A549 (cell line): ENCODE measurements around the gene SLC35F4.
"Not testable (repeated sequence)": the region's sequence is repeated elsewhere in the genome, so short reads cannot be mapped to it uniquely, and the experiment has no call there.

Source experiments
- CBX8 ChIP-seq: fragments of 200-600 bp; sonication (generic); IDR thresholded peaks from 2 replicates; pipeline ENCODE4 v1.6.1; 2016
- HMGXB4 ChIP-seq: fragments of 250-450 bp; sonication (Bioruptor Pico); IDR thresholded peaks from 2 replicates; pipeline ENCODE4 v1.5.0; 2021; ENCODE audit warnings: mild to moderate bottlenecking, moderate library complexity, borderline replicate concordance
- HOXA7 ChIP-seq: fragments of 250-450 bp; sonication (Bioruptor Pico); IDR thresholded peaks from 2 replicates; pipeline ENCODE4 v1.5.0; 2020; ENCODE audit warnings: mild to moderate bottlenecking, moderate library complexity
- HOXB13 ChIP-seq: fragments of 250-450 bp; sonication (Bioruptor Pico); IDR thresholded peaks from 2 replicates; pipeline ENCODE4 v1.5.0; 2020; ENCODE audit warnings: low read depth, mild to moderate bottlenecking, moderate library complexity
- HOXB5 ChIP-seq: fragments of 250-450 bp; sonication (Bioruptor Pico); IDR thresholded peaks from 2 replicates; pipeline ENCODE4 v1.5.0; 2020; ENCODE audit warnings: mild to moderate bottlenecking, moderate library complexity
- JUN ChIP-seq, 2 experiments: fragments of >200 bp; sonication (Bioruptor Twin); formaldehyde crosslinking; IDR thresholded peaks; 2 replicates in 1 of 2; 3 replicates in 1 of 2; pipeline ENCODE4 v1.6.1; 2016 to 2017
- MAX ChIP-seq: IDR thresholded peaks from 2 replicates; pipeline ENCODE4 v1.6.1; 2012
- PHF8 ChIP-seq: fragments of 200-600 bp; sonication (generic); IDR thresholded peaks from 2 replicates; pipeline ENCODE4 v1.6.1; 2016; ENCODE audit warnings: low read depth, mild to moderate bottlenecking, antibody characterized with exemption, moderate library complexity, borderline replicate concordance
- POLR2A ChIP-seq: IDR thresholded peaks from 2 replicates; pipeline ENCODE4 v1.6.1; 2012; ENCODE audit warnings: mild to moderate bottlenecking, low read length
- POLR2AphosphoS2 ChIP-seq: conservative IDR thresholded peaks from 2 replicates; pipeline ENCODE4 v1.6.1; 2012; ENCODE audit warnings: low read length, improper control_type of control experiment, inconsistent platforms
- RAD21 ChIP-seq, 2 experiments: fragments of >200 bp in 1 of 2; sonication (Bioruptor Twin) in 1 of 2; formaldehyde crosslinking in 1 of 2; IDR thresholded peaks in 1 of 2; conservative IDR thresholded peaks in 1 of 2; 2 replicates in 1 of 2; 3 replicates in 1 of 2; pipeline ENCODE4 v1.6.1; 2012 to 2018; ENCODE audit warnings: inconsistent platforms in 1 of 2
- TF ChIP-seq, protein P1 (sequence below): fragments of >200 bp; sonication (Bioruptor Twin); formaldehyde crosslinking; IDR thresholded peaks from 3 replicates; pipeline ENCODE4 v1.5.1; 2016

- not testable (repeated sequence) for TF ChIP-seq POLR2A; PHF8; POLR2AphosphoS2; HMGXB4 (CRISPR knock-in tag); HOXB13 (CRISPR knock-in tag); MAX; CBX8; HOXA7 (CRISPR knock-in tag); JUN (IDR thresholded peaks at IDR 0.05); HOXB5
- TF ChIP-seq RAD21 (conservative IDR thresholded peaks at IDR 0.05 in 1 of 2, IDR thresholded peaks at IDR 0.05 in 1 of 2): peak in 1 of 2 experiments; percentile 19; a peak in 1 of 5 replicates
- TF ChIP-seq, protein P1, sequence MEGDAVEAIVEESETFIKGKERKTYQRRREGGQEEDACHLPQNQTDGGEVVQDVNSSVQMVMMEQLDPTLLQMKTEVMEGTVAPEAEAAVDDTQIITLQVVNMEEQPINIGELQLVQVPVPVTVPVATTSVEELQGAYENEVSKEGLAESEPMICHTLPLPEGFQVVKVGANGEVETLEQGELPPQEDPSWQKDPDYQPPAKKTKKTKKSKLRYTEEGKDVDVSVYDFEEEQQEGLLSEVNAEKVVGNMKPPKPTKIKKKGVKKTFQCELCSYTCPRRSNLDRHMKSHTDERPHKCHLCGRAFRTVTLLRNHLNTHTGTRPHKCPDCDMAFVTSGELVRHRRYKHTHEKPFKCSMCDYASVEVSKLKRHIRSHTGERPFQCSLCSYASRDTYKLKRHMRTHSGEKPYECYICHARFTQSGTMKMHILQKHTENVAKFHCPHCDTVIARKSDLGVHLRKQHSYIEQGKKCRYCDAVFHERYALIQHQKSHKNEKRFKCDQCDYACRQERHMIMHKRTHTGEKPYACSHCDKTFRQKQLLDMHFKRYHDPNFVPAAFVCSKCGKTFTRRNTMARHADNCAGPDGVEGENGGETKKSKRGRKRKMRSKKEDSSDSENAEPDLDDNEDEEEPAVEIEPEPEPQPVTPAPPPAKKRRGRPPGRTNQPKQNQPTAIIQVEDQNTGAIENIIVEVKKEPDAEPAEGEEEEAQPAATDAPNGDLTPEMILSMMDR: not testable (repeated sequence)
Measured at GRCh38 chr14:57709086-57709485, 156.8 kb downstream of the SLC35F4 start.
